ENCODE measurements around the gene MYBPC2. TPM values are rescaled to one million over a fixed set of nuclear protein-coding genes. Genes with fewer than 3 reads are reported as not detected.
A peak's percentile ranks its signal among the peaks of the same experiment; 100 is the strongest.

The MYBPC2 gene
- total RNA-seq, 2 donors from 2014 or later: 0.07 to 0.08 TPM

GRCh38 chr19:50415661-50416033 lies 17.0 kb upstream of the MYBPC2 start:
- H3K9me3 ChIP-seq (ENCODE audit: control insufficient read depth, low read length, poor library complexity, severe bottlenecking): no peaks in the 10 kb centered on the region
- ATAC-seq: peak; percentile 63
- Mint-ChIP-seq H3K4me3 (no peak overlapping the region), H3K4me1 (peaks cover 17% of the 10 kb centered on the region), H3K27ac (no peak overlapping the region), H3K36me3 (ENCODE audit: low read depth) (peaks cover 11% of the 10 kb centered on the region), H3K27me3 (peaks cover 20% of the 10 kb centered on the region)
- no peak for DNase-seq

- H3K4me3 Mint-ChIP-seq: peak overlapping the region; percentile 50
- DNase-seq (no peak), ATAC-seq (no peak)
- H3K9me3 ChIP-seq (ENCODE audit: control insufficient read depth, low read length, poor library complexity, severe bottlenecking): no peaks in the 10 kb centered on the region
- H3K27me3 Mint-ChIP-seq: peaks cover 27% of the 10 kb centered on the region
- peaks cover 17% of the 10 kb centered on the region for H3K4me1 Mint-ChIP-seq
- no peak overlapping the region for H3K27ac Mint-ChIP-seq
- peaks cover 11% of the 10 kb centered on the region for H3K36me3 Mint-ChIP-seq (ENCODE audit: low read depth)
Measured at GRCh38 chr19:50416034-50416977, 16.4 kb upstream of the MYBPC2 start.

GRCh38 chr19:50417111-50418081 lies 15.3 kb upstream of the MYBPC2 start:
- H3K27ac Mint-ChIP-seq: no peak overlapping the region
- H3K4me3 Mint-ChIP-seq: no peak overlapping the region
- DNase-seq (no peak), ATAC-seq (no peak)
- H3K36me3 Mint-ChIP-seq (ENCODE audit: low read depth): peaks cover 14% of the 10 kb centered on the region
- no peaks in the 10 kb centered on the region for H3K9me3 ChIP-seq (ENCODE audit: control insufficient read depth, low read length, poor library complexity, severe bottlenecking)
- H3K27me3 Mint-ChIP-seq: peaks cover 36% of the 10 kb centered on the region
- peaks cover 17% of the 10 kb centered on the region for H3K4me1 Mint-ChIP-seq

- ATAC-seq (no peak), DNase-seq (no peak)
- H3K4me3 Mint-ChIP-seq: peak within 1 kb of the TSS; percentile 89
- peaks cover 14% of the 10 kb centered on the region for H3K36me3 Mint-ChIP-seq (ENCODE audit: low read depth)
- peaks cover 17% of the 10 kb centered on the region for H3K4me1 Mint-ChIP-seq
- peaks cover 38% of the 10 kb centered on the region for H3K27me3 Mint-ChIP-seq
- no peaks in the 10 kb centered on the region for H3K9me3 ChIP-seq (ENCODE audit: control insufficient read depth, low read length, poor library complexity, severe bottlenecking)
- H3K27ac Mint-ChIP-seq: peak within 1 kb of the TSS; percentile 45
Measured at GRCh38 chr19:50418176-50419021, 14.3 kb upstream of the MYBPC2 start, which contains the start of gene SPIB. Gene SPIB (plus strand): TSS chr19:50418938. CDS start chr19:50418963, 25 bp downstream.

- ATAC-seq (no peak), DNase-seq (no peak)
- Mint-ChIP-seq H3K27ac (no peak overlapping the region), H3K36me3 (ENCODE audit: low read depth) (peaks cover 14% of the 10 kb centered on the region), H3K4me1 (peaks cover 17% of the 10 kb centered on the region), H3K4me3 (peak overlapping the region; percentile 89), H3K27me3 (peaks cover 38% of the 10 kb centered on the region)
- H3K9me3 ChIP-seq (ENCODE audit: control insufficient read depth, low read length, poor library complexity, severe bottlenecking): no peaks in the 10 kb centered on the region
Measured at GRCh38 chr19:50419022-50419579, 13.6 kb upstream of the MYBPC2 start.

GRCh38 chr19:50419580-50420035 lies 13.1 kb upstream of the MYBPC2 start:
- Mint-ChIP-seq H3K27ac (peak overlapping the region; percentile 45), H3K4me1 (peaks cover 16% of the 10 kb centered on the region), H3K27me3 (peaks cover 38% of the 10 kb centered on the region), H3K4me3 (peak overlapping the region; percentile 89), H3K36me3 (ENCODE audit: low read depth) (peaks cover 14% of the 10 kb centered on the region)
- DNase-seq (no peak), ATAC-seq (no peak)
- H3K9me3 ChIP-seq (ENCODE audit: control insufficient read depth, low read length, poor library complexity, severe bottlenecking): no peaks in the 10 kb centered on the region

GRCh38 chr19:50420127-50420526 lies 12.6 kb upstream of the MYBPC2 start:
- Mint-ChIP-seq H3K4me1 (peaks cover 14% of the 10 kb centered on the region), H3K36me3 (ENCODE audit: low read depth) (peaks cover 14% of the 10 kb centered on the region), H3K4me3 (peak overlapping the region; percentile 63), H3K27me3 (peaks cover 38% of the 10 kb centered on the region), H3K27ac (peak overlapping the region; percentile 45)
- no peak for ATAC-seq
- no peak for DNase-seq
- no peaks in the 10 kb centered on the region for H3K9me3 ChIP-seq (ENCODE audit: control insufficient read depth, low read length, poor library complexity, severe bottlenecking)

GRCh38 chr19:50420808-50421207 lies 11.9 kb upstream of the MYBPC2 start:
- peaks cover 14% of the 10 kb centered on the region for H3K4me1 Mint-ChIP-seq
- H3K27ac Mint-ChIP-seq: no peak overlapping the region
- no peak for DNase-seq
- H3K36me3 Mint-ChIP-seq (ENCODE audit: low read depth): peaks cover 14% of the 10 kb centered on the region
- H3K27me3 Mint-ChIP-seq: peaks cover 38% of the 10 kb centered on the region
- no peaks in the 10 kb centered on the region for H3K9me3 ChIP-seq (ENCODE audit: control insufficient read depth, low read length, poor library complexity, severe bottlenecking)
- no peak for ATAC-seq
- H3K4me3 Mint-ChIP-seq: no peak overlapping the region

GRCh38 chr19:50422397-50423278 lies 10.1 kb upstream of the MYBPC2 start:
- H3K27me3 Mint-ChIP-seq: peaks cover 38% of the 10 kb centered on the region

GRCh38 chr19:50423279-50424113 lies 9.2 kb upstream of the MYBPC2 start:
- no peak for ATAC-seq

More at GRCh38 chr19:50422397-50423278, 10.1 kb upstream of the MYBPC2 start:
- peaks cover 14% of the 10 kb centered on the region for H3K36me3 Mint-ChIP-seq (ENCODE audit: low read depth)
- H3K4me3 Mint-ChIP-seq: no peak overlapping the region
- H3K4me1 Mint-ChIP-seq: peaks cover 15% of the 10 kb centered on the region
- H3K9me3 ChIP-seq (ENCODE audit: control insufficient read depth, low read length, poor library complexity, severe bottlenecking): no peaks in the 10 kb centered on the region
- H3K27ac Mint-ChIP-seq: peak overlapping the region; percentile 39
- ATAC-seq (no peak), DNase-seq (no peak)

GRCh38 chr19:50425581-50425980 lies 7.1 kb upstream of the MYBPC2 start:
- no peaks in the 10 kb centered on the region for H3K9me3 ChIP-seq (ENCODE audit: control insufficient read depth, low read length, poor library complexity, severe bottlenecking)
- ATAC-seq (no peak), DNase-seq (no peak)
- Mint-ChIP-seq H3K27me3 (peaks cover 21% of the 10 kb centered on the region), H3K27ac (no peak overlapping the region), H3K4me3 (no peak overlapping the region), H3K4me1 (peaks cover 2% of the 10 kb centered on the region), H3K36me3 (ENCODE audit: low read depth) (peaks cover 3% of the 10 kb centered on the region)

More at GRCh38 chr19:50423279-50424113, 9.2 kb upstream of the MYBPC2 start:
- Mint-ChIP-seq H3K27me3 (peaks cover 38% of the 10 kb centered on the region), H3K36me3 (ENCODE audit: low read depth) (peaks cover 14% of the 10 kb centered on the region), H3K27ac (peak overlapping the region; percentile 39), H3K4me1 (peaks cover 16% of the 10 kb centered on the region), H3K4me3 (no peak overlapping the region)
- H3K9me3 ChIP-seq (ENCODE audit: control insufficient read depth, low read length, poor library complexity, severe bottlenecking): no peaks in the 10 kb centered on the region
- DNase-seq: no peak

Data from T-helper 17 cell (primary cell).